GM19324 (cell line): ENCODE results near the gene PEAK1.

Source experiments
- ATAC-seq: cut with Tn5 transposase; IDR thresholded peaks from one replicate; pipeline ENCODE4 v1.9.1; 2021; ENCODE audit warnings: mild to moderate bottlenecking, moderate library complexity; ENCODE audit not compliant: unreplicated experiment, low FRiP score

The PEAK1 gene

DNA sequence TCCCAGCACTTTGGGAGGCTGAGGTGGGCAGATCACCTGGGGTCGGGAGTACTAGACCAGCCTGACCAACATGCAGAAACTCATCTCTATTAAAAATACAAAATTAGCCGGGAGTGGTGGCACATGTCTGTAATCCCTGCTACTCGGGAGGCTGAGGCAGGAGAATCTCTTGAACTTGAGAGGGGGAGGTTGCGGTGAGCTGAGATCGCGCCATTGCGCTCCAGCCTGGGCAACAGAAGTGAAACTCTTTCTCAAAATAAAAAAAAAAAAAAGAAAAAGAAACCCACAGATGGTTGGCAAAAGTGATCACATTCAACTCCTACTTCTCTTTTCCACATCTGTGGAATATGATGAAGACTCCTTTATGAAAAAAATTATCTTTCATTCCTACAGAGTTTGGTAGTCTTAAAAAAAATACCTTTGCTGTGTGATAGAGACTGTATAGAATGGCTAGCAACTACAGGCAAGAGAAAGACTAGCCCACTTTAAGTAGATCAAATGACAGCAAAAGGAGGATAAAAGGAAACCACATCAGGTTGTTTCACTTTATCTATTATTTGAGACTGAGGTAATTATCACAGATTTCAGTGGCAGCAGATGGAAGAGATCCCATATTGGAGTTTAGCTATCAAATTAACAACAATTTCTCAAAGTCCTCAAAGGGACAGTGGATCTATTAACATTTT lies 176.0 kb downstream of the PEAK1 start:
- no peak for ATAC-seq

DNA sequence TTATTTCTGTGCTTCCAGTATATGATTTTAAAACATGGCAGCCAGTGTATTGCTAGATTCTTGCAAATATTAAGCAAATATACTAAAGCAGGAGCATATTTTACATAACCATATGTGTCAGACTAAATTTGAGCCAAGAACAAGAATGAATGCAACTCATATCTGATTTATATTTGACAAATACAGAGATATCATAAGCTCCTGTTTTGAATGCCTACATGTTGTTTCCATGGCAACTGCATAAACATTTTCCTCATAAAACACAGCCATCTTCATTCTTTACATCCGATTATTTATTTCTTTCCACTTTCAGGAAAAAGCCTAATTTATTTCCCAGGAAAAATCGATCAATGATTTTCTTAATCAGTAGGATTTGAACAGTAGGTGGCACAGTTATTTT lies 176.8 kb downstream of the PEAK1 start:
- no peak for ATAC-seq

DNA sequence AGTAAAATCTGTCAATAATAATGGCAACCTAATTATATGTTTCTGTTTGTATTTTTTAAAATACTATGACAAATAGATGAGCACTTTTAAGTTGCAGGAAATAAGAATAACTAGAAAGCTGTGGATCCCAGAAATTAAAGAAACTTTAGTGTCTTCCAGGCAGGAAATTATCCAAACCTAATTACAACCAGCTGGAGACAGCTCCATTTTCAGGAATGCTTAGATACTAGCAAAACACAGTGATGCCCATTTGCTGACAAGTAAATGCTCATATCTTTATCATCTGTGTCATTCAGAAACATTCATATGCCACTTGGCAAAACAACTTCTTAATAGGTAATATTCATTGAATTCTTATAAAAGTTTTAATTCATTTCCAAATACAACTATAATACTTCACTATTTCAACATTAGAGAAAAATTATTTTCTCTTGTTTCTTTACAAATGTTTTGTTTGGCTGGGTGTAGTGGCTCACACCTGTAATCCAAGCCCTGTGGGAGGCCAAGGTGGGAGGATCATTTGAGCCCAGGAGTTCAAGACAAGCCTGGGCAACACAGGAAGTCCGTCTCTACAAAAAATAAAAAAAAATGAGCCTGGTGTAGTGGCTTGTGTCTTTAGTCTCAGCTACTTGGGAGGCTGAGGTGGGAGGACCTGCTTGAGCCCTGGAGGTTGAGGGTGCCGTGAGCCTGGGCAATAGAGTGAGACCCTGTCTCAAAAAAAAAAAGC lies 179.9 kb downstream of the PEAK1 start:
- no peak for ATAC-seq

DNA sequence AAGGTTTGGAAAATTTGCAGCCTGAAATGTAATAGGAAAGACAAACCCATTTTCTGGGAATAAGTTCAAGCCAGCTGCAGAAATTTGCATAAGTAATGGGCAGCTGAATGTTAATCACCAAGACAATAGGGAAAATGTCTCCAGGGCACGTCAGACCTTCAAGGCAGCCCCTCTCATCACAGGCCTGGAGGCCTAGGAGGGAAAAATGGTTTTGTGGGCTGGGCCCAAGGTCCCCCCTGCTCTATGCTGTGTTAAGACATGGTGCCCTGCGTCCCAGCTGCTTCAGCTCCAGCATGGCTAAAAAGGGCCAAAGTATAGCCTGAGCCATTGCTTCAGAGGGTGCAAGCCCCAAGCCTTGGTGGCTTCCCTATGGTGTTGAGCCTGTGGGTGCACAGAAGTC lies 184.3 kb downstream of the PEAK1 start:
- ATAC-seq, result no peak

DNA sequence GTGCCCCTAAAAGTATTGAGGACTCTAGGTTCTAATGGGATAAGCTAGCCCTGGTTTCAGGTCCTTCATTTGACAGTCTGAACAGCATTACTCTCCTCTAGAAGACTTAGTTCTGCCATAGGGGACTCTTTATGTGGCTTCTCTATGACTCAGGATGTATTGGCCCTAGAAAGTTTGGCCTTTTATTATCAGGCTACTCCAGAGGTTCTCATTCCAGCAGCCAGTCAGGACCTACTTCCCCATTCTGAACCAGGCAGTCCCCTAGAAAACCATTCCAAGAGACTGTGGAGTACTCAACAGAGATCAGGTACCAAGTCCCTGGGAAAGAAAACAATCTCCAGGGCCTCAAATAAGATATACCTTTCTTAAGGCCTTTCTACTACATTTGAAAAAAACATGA lies 191.1 kb downstream of the PEAK1 start:
- no peak for ATAC-seq

- no peak for ATAC-seq
These were observed 193.3 kb downstream of the PEAK1 start for GRCh38 chr15:77226652-77227051.

DNA sequence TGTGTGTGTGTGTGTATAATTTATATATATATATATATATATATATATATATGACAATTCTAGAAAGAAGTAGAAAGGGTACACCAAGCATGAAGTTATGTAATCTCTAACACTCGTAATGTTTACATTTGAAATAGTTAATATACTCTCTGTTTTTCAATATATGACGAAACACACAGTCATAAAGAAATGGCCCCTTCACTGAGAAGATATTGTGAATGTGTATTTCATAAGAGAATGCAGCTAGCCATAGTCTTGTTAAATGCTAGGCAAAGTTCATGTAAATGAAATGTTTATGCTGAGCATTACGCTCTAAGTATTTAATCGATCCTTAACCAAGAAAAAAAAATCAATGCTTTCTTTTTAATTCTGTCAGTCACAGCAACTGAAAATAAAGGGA lies 194.3 kb downstream of the PEAK1 start:
- ATAC-seq, result no peak

GRCh38 chr15:77225088-77225487 lies 194.8 kb downstream of the PEAK1 start:
- no peak for ATAC-seq

DNA sequence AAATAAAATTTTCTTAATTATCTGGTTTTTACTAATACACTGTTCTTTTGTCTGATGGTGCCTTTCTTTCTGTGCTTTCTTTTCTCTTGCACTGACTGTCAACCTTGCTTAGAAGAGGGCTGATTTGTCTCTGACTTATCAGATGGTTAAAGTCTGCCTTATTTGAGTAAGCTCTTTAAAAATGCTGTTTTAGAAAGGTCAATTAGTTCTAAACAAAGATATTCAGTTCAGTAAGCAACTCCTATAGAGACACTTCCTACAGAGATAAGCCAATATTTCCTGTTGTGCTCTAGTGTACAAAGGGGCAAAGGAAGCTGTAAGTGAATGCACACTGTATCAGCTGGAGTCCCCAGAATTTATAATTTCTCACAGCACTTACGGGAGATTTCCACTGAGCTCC lies 195.6 kb downstream of the PEAK1 start:
- no peak for ATAC-seq

DNA sequence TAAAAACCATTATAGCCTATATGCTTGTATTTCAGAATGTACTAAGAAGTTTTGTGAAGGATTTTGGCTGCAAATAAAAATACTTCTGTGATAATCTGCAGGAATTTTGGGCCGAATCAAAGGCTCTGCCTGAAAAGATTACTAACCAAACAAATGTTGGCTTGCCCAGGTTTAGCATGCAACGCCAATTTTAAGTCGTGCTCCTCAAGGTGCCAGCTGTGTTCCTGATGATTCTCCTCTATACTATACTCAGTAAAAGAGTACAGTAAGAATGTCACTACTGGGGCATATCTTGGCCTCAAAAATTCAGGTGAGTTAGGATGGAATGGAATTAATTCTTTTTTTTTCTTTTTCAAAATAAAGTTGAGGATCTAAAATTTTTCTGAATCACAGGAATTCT lies 198.2 kb downstream of the PEAK1 start:
- ATAC-seq, result no peak

GRCh38 chr15:77221174-77221573 lies 198.7 kb downstream of the PEAK1 start:
- no peak for ATAC-seq

GRCh38 chr15:77219841-77220240 lies 200.1 kb downstream of the PEAK1 start:
- ATAC-seq, result no peak

DNA sequence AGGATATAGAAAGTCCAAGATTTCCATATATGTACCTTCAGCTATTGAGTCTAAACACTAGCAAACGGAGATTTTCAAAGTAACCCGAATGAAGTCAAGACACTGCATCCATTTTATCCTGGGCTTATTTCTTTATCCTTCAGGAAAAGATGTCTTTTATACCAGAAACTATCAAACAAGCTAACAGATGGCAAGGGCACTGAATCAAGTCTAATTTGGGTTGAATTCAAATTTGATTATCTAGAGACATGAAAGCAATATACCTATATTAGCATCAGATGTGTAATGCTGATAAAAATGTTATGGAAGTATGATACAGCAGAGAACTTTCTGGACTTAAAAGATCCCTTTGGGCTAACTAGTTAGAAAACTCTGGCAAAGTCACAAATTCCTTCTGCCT lies 210.7 kb downstream of the PEAK1 start:
- ATAC-seq, result no peak

GRCh38 chr15:77208241-77208640 lies 211.7 kb downstream of the PEAK1 start:
- ATAC-seq, result no peak

DNA sequence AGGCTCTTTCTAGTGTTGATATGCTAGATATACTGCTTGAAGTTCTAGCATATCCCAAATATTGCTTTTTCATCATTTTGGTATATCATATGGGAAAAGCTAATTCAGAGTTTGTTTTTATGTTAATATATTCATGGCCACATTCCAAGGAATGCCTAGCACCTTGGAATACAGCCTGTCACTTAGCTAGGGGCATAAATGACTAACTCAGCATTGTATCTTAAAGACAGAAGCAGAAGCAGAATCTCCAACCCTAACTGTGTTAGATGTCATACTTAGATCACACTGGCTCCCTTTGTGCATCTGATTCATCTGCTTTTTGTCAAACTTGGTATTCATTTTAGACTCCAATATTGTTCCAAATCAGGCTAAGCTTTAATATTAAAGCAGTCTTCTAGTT lies 218.2 kb downstream of the PEAK1 start:
- no peak for ATAC-seq

DNA sequence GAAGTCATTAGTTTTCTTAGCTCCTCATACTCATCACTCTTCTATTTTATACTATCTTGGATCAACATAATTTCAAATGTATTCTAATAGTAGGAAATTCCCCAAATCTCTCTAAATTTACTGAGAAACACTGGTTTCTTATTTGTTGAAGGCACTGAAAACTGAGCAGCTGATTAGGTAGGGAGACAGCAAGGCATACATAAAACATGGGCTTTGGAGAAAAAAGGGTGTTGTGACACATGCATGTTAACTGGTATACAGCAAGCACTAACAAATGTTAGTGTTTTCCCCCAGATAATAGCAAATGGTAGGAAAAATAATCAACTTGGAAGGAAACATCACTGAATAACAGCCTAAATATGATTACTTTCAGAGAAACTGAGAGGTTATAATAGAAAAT lies 223.5 kb downstream of the PEAK1 start:
- ATAC-seq, result no peak

GRCh38 chr15:77195586-77195985 lies 224.3 kb downstream of the PEAK1 start:
- no peak for ATAC-seq

DNA sequence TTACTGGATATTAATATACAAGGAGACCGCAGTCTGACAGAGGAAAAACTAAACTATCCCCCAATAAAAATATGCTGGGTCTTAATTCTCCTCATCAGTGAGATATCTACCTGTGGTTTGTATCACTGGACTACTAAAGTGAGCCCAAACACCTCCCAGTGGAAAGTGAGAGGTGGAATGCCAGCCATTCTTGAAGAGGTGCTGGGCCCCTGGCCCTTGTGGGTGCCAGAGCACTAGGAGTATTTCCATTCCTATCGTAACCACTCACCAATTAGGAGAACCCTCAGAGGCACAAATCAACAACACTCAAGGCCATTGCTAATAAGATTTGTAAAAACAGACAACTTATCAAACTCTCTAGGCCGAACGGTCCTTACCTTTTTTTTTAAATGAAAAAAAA lies 227.5 kb downstream of the PEAK1 start:
- no peak for ATAC-seq

GRCh38 chr15:77191230-77191834 lies 228.6 kb downstream of the PEAK1 start:
- no peak for ATAC-seq

DNA sequence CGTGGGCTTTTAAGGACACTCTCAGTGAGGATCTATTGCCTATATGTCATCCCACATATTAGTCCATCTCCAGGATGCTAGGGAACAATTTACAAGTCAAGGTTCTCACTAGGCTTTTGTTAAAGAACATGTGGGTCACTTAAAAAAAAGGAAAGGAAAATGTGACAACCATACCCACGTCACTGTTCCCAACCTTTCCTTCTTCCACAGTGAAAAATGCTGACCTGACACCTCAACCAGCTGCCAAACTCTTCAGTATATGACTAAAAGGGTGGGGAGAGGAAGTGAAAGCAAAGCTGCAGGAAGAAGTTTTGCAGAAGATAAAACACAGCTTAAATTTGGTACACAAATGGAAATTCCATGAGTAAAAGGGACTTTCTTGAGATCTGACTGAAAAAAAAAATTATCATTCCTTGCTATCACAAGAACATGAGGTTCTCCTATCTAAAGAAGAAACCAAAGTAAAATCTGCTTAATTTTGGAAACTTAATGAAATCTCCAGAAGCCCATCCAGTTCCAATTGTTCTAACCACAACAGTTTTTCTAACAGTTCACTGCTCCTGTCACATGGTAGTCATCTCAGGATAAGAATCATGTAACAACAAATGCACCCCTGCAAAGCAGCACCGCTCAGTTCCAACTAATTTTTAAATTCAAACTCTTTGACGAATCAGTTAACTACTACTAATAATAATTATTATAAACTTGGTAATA lies 232.0 kb downstream of the PEAK1 start:
- ATAC-seq, result no peak

- ATAC-seq, result no peak
These were observed 233.3 kb downstream of the PEAK1 start for GRCh38 chr15:77186594-77187011.
